B cell (primary cell): ENCODE results near the gene ELAVL2.

Source experiments
- CTCF ChIP-seq: fragments of 200-600 bp; IDR thresholded peaks from one replicate; pipeline ENCODE4 v1.8.0; 2022; ENCODE audit warnings: antibody characterized with exemption, mild to moderate bottlenecking
- EZH2 ChIP-seq: IDR thresholded peaks from 2 replicates; pipeline ENCODE4 v1.6.1; 2012; ENCODE audit warnings: borderline replicate concordance, low read depth, mild to moderate bottlenecking, moderate library complexity, low read length; ENCODE audit not compliant: insufficient read depth, poor library complexity, severe bottlenecking

- TF ChIP-seq CTCF (no peak), EZH2 (no peak)
Measured at GRCh38 chr9:23764219-23764618, 61.8 kb downstream of the ELAVL2 start.
